Activated gamma-delta T cell treated with Interleukin-2 at 50 U/mL for 16 hours (primary cell): ENCODE data around the gene PLEKHG3.
A peak's percentile ranks its signal among the peaks of the same experiment; 100 is the strongest.

Experiments
- DNase-seq: peaks from one replicate; pipeline ENCODE4 v3.0.0-alpha.2; 2020

PLEKHG3 gene

GRCh38 chr14:64708148-64709004 is 4.2 kb downstream of the PLEKHG3 start:
- DNase-seq, result peak; percentile 49

DNA sequence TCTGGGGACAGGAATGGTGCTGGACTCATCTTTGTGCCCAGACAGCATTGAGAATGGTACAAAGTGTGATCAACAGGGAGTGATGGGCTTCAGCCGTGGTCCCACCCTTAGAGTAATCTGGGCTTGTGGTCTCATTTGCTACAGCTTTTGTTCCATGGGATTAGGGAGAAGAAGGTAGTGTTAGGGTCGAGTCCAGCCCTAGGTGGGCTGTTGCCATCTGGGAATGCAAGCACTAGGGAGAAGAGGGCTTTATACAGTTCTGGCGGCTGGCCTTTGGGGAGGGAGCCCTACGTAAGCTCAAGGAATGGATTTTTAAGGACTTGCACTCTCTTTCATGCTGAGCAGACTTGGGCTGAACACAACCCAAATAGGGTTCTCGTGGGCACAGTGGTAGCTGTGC is 4.9 kb downstream of the PLEKHG3 start:
- no peak for DNase-seq

- no peak for DNase-seq
Measured at GRCh38 chr14:64711039-64711438, 6.8 kb downstream of the PLEKHG3 start.

DNA sequence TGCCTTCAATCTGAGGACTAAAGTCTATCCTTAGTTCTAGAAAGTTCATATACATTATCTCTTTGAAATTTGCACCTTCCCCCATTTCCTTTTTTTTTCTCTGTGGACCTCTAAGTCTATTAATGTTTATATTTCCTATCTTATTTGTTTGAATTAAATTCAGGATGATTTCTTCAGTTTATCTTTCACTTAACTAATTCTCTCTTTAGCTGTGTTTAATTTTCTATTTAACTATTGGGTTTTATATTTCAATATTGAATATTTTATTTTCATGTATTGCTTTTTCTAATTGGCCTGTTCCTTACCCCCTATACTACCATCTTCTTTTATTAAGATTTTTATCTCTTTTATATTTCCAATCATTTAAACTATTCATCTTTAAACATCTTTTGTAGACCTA is 9.5 kb downstream of the PLEKHG3 start:
- DNase-seq, result no peak

- no peak for DNase-seq
Measured at GRCh38 chr14:64714432-64715025, 10.3 kb downstream of the PLEKHG3 start.

DNA sequence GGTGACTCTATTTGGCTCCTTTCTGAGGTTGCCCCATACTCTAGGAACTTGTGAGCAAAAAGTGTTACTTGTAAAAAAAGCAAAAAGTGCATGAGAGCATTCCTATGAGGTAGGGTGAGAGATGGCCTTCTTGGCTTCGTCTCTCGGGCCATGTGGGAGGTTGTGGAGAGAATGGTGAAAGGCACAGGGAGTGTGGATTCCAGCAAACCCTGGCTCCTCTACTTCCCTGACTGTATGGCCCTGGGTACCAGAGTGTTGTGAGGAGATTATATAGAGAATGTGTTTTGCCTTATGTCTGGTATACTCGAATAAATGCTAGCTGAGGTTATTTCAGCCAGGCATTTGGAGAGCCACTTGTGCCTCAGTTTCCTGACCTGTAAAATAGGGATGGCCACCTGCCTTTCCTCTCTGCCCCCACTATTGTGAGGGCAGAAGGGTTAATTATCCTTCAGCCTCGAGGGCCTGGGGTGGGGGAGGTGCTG is 11.0 kb downstream of the PLEKHG3 start:
- no peak for DNase-seq

DNA sequence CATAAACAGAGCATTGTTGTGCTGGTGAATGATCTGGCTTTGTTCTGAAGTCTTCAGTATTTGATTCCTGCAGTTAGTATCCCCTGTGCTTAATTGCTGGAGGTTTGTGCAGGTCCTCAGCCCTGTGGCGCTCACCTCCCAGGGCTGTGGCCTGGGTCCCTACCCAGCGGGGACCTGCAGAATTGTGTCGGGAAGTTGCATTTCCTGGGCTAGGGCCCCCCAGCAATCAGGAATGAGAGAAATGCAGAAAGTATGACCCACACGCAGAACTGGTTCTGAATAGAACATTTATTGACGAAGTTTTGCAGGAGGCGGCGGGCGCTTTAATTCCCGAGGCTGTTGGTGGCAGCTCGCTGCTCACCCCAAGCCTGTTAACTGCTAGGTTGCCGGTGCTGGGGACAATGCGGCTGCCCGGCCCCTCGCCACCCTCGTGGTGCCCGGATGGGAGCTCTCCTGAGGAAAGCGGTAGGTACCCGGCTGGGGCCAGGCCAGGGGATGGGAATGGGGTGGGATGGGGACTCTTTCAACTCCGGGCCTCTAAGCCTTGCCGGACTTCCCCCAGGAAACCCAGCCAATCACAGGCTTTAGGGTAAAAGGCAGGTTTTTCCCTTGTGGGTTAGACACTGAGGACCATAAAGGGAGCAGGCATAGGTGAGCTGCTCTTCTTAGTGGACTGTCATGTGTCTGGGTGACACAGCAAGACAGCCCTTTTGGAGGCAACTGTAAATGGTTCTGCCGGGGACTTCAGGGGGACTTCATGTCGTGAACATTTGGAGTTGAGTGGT is 11.6 kb downstream of the PLEKHG3 start:
- DNase-seq, result no peak

DNA sequence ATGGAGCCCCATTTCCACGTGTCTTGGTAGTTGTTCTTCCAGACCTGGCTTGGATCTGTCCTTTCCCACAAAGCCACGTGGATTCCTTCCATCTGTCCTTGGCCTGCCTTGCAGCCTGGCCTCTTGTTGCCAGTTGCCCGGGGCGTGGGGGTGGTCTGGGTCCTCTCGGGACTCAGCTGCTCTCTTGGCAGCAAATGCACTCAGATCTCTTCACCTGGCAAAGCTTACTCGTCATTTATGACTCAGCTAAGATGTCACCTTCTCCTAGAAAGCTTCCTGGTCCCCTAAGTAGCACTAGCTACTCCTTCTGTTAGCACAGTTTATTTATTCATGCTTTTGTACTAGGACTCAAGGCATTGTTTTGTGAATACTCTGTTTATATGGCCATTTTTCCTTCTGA is 13.6 kb downstream of the PLEKHG3 start:
- DNase-seq, result no peak

GRCh38 chr14:64718762-64719161 is 14.5 kb downstream of the PLEKHG3 start:
- no peak for DNase-seq

GRCh38 chr14:64719601-64720000 is 15.4 kb downstream of the PLEKHG3 start:
- DNase-seq, result no peak

- no peak for DNase-seq
Measured at GRCh38 chr14:64720131-64720576, 15.9 kb downstream of the PLEKHG3 start.

GRCh38 chr14:64721391-64721791 is 17.2 kb downstream of the PLEKHG3 start:
- DNase-seq, result no peak

GRCh38 chr14:64721899-64722298 is 17.7 kb downstream of the PLEKHG3 start:
- DNase-seq, result no peak

- peak; percentile 37 for DNase-seq
Measured at GRCh38 chr14:64722842-64723447, 18.7 kb downstream of the PLEKHG3 start.

- peak; percentile 40 for DNase-seq
Measured at GRCh38 chr14:64723691-64724577, 19.7 kb downstream of the PLEKHG3 start.

DNA sequence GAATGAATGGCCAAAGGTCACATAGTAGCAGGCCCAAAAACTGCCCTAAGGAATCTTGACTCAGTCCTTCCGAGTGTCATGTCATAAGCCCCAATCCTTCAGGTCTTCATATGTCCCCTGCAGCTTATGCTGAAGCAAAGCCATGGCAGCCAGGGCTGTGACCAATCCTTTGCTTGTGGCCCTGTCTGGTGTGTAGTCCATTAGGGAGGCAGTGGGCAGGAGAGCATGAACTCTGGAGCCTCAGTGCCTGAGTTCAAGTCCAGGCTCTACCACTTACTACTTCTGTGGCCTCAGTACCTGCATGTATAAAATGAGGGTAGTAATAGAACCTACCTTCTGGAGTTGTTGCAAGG is 20.3 kb downstream of the PLEKHG3 start:
- DNase-seq, result no peak

DNA sequence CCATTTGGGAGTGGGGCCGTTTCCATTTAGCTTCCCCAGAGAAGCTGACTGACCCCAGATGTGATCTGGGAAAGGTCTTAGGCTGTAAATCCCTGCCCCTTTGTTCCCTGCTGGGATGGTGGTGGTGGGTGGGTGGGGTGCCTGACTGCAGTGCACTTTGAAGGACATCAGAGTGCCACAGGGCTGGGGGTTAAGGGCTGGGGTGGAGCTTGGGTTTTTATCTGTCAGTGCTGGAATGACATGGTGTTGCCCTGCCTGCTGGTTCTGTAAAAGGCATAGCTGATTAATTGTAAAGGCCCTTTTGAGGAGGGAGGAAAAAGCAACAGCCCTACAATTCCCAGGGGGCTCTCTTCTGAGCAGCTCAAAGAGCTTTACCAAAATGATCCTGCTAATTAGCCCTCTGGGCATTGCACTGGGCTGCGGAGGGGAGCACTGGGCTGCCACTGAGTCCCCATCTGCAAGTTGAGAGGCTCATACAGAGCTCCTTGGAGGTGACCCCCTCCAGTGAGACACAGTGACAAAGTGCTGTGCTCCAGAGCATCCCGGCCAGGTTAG is 21.1 kb downstream of the PLEKHG3 start:
- no peak for DNase-seq

DNA sequence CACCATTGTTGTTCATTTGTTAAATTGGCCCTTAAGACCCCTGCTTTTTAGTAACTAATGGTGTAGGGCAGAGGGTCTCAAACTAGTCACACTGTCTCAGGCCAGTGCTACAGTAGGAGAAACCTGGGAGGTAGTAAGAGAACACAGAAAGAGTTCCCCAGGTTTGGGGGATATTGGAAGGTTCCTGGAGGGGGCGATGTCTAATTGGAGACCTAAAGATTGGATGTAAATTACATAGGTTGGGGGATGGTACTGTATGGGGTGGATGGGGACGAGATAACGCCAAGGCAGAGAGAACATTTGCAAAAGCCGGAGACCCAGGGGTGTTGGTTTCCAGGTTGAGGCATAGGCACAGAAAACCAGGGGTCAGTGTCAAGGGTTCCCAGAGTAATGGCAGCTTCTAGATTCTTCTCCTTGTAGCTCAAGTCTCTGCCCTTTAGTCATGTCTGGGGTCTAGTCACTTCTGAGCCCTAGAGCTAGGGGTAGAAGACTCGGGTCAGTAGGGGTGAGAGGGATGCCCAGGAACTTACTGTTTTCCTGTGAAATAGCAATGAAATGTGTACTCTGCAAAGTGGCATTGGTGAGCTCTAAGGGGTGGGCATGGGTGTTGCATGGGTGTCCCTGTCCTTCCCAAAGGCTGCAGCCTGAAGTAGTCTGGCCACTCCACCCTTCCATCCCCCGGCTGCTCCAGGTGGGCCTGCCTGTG is 21.8 kb downstream of the PLEKHG3 start:
- DNase-seq, result no peak

DNA sequence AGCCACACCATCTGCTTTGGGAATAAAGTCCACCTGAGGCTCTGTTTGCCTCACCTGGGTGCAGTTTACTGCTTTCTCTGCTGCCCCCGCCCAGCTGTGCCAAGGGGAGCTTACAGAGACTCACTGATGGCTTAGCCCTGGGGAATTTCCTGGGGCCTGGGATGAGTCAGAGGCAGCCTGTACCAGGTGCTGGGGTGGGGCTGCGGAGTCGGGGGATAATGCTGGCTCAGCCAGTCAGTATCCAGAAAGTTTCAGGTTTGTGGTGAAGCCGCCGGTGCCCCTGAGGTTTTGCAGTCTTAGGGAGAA is 22.3 kb downstream of the PLEKHG3 start:
- DNase-seq, result no peak

DNA sequence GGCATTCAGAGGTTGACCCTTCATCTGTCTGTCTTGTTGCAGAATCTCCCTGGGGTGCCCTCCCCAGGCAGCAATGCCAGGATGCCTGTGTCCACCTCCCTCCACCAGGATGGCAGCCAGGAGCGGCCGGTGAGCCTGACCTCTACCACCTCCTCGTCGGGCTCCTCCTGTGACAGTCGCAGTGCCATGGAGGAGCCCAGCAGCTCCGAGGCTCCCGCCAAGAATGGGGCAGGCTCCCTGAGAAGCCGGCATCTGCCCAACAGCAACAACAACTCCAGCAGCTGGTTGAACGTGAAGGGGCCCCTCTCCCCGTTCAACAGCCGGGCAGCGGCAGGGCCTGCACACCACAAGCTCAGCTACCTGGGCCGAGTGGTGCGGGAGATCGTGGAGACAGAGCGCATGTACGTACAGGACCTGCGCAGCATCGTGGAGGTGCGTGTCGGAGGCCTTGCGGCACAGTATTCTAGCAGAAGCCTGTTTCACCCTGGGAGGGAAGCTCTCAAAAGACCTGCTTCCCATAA is 23.4 kb downstream of the PLEKHG3 start:
- DNase-seq, result no peak

- DNase-seq, result no peak
Measured at GRCh38 chr14:64728106-64728505, 23.9 kb downstream of the PLEKHG3 start.
